Kidney (tissue), 14 donors: ENCODE measurements around the gene ZNF611. TPM values are rescaled to one million over a fixed set of nuclear protein-coding genes. Genes with fewer than 3 reads are reported as not detected.
"Not testable (repeated sequence)": the region's sequence is repeated elsewhere in the genome, so short reads cannot be mapped to it uniquely, and the experiment has no call there.

Source experiments
- DNase-seq, 5 donors: peaks; one replicate each; pipeline ENCODE4 v3.0.0-alpha.2; 2013 to 2020
- FAIRE-seq: peaks from 2 replicates; lab custom pipeline; 2012; peaks lifted over from hg19 to GRCh38; lab: Jason Lieb, UNC
- H3K27ac ChIP-seq, 2 donors: one replicate each; pipeline ENCODE4 v1.7.0; 2013; ENCODE audit warnings: low read depth in 2 of 2, low read length in 2 of 2, inconsistent platforms in 1 of 2
- H3K27me3 ChIP-seq: one replicate; pipeline ENCODE4 v1.7.1; 2013; ENCODE audit warnings: low read length, inconsistent platforms; ENCODE audit not compliant: control insufficient read depth, insufficient read depth
- H3K36me3 ChIP-seq, 3 donors: one replicate each; pipeline versions ENCODE4 v1.7.0 to v1.7.1; 2013; ENCODE audit warnings: low read length in 3 of 3, control low read depth in 1 of 3, inconsistent platforms in 1 of 3; ENCODE audit not compliant: insufficient read depth in 3 of 3, control insufficient read depth in 2 of 3
- H3K4me1 ChIP-seq, 3 donors: one replicate each; pipeline versions ENCODE4 v1.7.0 to v1.7.1; 2013; ENCODE audit warnings: low read length in 3 of 3, inconsistent platforms in 1 of 3, low read depth in 1 of 3; ENCODE audit not compliant: control insufficient read depth in 2 of 3, insufficient read depth in 2 of 3
- H3K4me3 ChIP-seq, 3 donors: one replicate each; pipeline versions ENCODE4 v1.7.0 to v1.8.1; 2013; ENCODE audit warnings: low read length in 3 of 3, control low read depth in 1 of 3, inconsistent platforms in 1 of 3
- H3K9ac ChIP-seq, 3 donors: one replicate each; pipeline versions ENCODE4 v1.7.0 to v1.7.1; 2013; ENCODE audit warnings: low read length in 3 of 3, control low read depth in 1 of 3, inconsistent platforms in 1 of 3
- H3K9me3 ChIP-seq, 3 donors: one replicate each; pipeline versions ENCODE4 v1.7.0 to v1.7.1; 2013; ENCODE audit warnings: low read length in 3 of 3, control low read depth in 1 of 3, inconsistent platforms in 1 of 3; ENCODE audit not compliant: control insufficient read depth in 2 of 3, insufficient read depth in 1 of 3
- CTCF ChIP-seq: IDR thresholded peaks from 3 replicates; pipeline ENCODE4 v1.5.1; 2012; ENCODE audit warnings: mild to moderate bottlenecking, moderate library complexity, borderline replicate concordance; ENCODE audit not compliant: insufficient read depth; ENCODE audit errors: extremely low read depth
- intact Hi-C: fragments of 100-400 bp; cut with DNase I; formaldehyde crosslinking; loops from one replicate; pipeline ENCODE4 v1.11.1; 2022
- polyA plus RNA-seq: library from polyadenylated mRNA; stranded (reverse); fragments of 350-450 nt; fragmentation: Illumina TruSeq; extraction: RNeasy Lipid Tissue Mini Kit (QIAGEN cat#74804); gene quantifications from one replicate; pipeline ENCODE4 v1.2.3, GENCODE V29; 2014; ENCODE audit warnings: low read depth, low replicate concordance; ENCODE audit not compliant: insufficient read depth
- total RNA-seq: library from RNA; stranded (reverse); fragmentation: NEBNext Ultra II Directional; extraction: Animal tissue kit (Norgen Biotek cat#: 25700); gene quantifications from one replicate; pipeline ENCODE4 v1.2.1, GENCODE V29; 2021
- donor health status: control.
- donor health status: control.
- donor health status: control.
- donor health status: control.
- donor health status: control.
- donor health status: DM: yes; HTN: yes; CAD: no.
- donor health status: Normal renal cell carcinoma (clear cell type).

ZNF611 gene
- total and polyA plus RNA-seq, 2 donors from 2014 or later: 3.6 to 42.7 TPM

DNA sequence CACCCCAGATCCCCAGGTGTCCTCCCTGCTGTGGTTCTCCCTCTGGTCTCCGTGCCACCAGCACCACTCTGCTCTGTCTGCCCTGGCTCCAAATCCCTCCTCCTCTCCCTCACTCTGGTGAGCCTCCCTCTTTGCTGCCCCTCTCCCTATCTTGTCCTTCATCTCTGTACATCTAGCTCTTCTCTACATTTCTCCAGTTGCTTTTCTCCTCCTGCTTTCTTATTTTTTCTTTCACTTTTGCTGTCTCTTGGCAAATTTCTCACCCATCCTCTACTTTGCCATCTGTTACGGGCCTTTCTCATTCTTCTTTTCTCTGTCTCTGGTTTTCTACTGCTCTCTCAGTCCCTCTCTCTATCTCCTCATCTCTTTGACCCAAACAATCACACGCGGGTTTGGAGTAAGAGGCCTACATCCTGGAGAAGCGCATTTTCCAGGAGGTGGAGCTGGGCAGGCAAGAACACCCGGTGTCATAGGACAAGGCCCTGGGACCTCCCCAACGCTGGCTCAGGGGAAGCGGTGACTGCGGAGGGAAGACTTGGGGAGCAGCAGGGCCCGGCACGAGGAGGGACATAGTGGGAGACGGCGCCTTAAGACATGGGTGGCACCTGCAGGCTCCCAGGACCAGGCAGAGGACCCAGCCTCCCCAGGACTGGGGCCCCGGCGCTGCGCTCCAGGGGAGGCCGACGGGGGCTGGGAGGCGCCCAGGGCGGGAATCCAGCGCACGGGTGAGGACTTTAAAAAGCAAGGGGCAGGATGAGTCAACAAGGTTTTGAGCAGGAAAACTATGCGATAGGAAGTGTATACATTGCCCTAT is 9.9 kb downstream of the ZNF611 start:
- Histone ChIP-seq H3K9me3 (no peaks in the 10 kb centered on the region), H3K36me3 (peaks cover 0 to 10% (median 5%) of the 10 kb centered on the region in 3 donors), H3K27me3 (no peaks in the 10 kb centered on the region), H3K9ac (no peak overlapping the region), H3K27ac (no peak overlapping the region), H3K4me1 (peaks cover 2 to 9% (median 7%) of the 10 kb centered on the region in 3 donors), H3K4me3 (no peak overlapping the region)
- DNase-seq (no peak), FAIRE-seq (no peak)
- intact Hi-C loops: no loop called here
- TF ChIP-seq CTCF: no peak

GRCh38 chr19:52723907-52724598 is 10.8 kb downstream of the ZNF611 start:
- H3K4me1 ChIP-seq, H3K9ac ChIP-seq, H3K9me3 ChIP-seq, intact Hi-C loops, H3K4me3 ChIP-seq, H3K27me3 ChIP-seq, FAIRE-seq: not testable (repeated sequence)
- Histone ChIP-seq H3K27ac (peak overlapping the region in 1 of 2 donors; percentile 57), H3K36me3 (peaks cover 0 to 10% (median 5%) of the 10 kb centered on the region in 3 donors)
- peak in 3 of 5 donors; percentile 44 to 64 (median 60) for DNase-seq

- peaks cover 2 to 9% (median 7%) of the 10 kb centered on the region in 3 donors for H3K4me1 ChIP-seq
- H3K27ac ChIP-seq: no peak overlapping the region
- DNase-seq: no peak
- intact Hi-C loops: no loop called here
- no peaks in the 10 kb centered on the region for H3K27me3 ChIP-seq
- no peaks in the 10 kb centered on the region for H3K9me3 ChIP-seq
- peaks cover 0 to 4% (median 2%) of the 10 kb centered on the region in 3 donors for H3K36me3 ChIP-seq
- no peak for TF ChIP-seq CTCF
- no peak overlapping the region for H3K4me3 ChIP-seq
- H3K9ac ChIP-seq: no peak overlapping the region
- FAIRE-seq: no peak
Observed at GRCh38 chr19:52722062-52723003, 12.5 kb downstream of the ZNF611 start.

DNA sequence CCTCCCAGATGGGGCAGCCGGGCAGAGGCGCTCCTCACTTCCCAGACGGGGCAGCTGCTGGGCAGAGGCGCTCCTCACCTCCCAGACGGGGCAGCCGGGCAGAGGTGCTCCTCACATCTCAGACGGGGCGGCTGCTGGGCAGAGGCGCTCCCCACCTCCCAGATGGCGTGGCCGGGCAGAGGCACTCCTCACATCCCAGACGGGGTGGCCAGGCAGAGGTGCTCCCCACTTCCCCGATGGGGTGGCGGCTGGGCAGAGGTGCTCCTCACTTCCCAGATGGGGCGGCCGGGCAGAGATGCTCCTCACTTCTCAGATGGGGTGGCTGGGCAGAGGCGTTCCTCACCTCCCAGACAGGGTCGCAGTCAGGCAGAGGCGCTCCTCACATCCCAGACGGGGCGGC is 14.3 kb downstream of the ZNF611 start:
- DNase-seq: peak in 1 of 5 donors; percentile 70
- H3K9ac ChIP-seq, H3K4me1 ChIP-seq, H3K4me3 ChIP-seq, FAIRE-seq, H3K36me3 ChIP-seq, H3K9me3 ChIP-seq, H3K27ac ChIP-seq, intact Hi-C loops, H3K27me3 ChIP-seq: not testable (repeated sequence)
